Activated naive CD8-positive, alpha-beta T cell treated with anti-CD3 and anti-CD28 coated beads for 36 hours (primary cell): ENCODE data around the gene PSORS1C2. TPM values are rescaled to one million over a fixed set of nuclear protein-coding genes. Genes with fewer than 3 reads are reported as not detected.
A peak's percentile ranks its signal among the peaks of the same experiment; 100 is the strongest.
"Not testable (repeated sequence)": the region's sequence is repeated elsewhere in the genome, so short reads cannot be mapped to it uniquely, and the experiment has no call there.

Source experiments
- DNase-seq: peaks from one replicate; pipeline ENCODE4 v3.0.0; 2021
- H3K27ac Mint-ChIP-seq: one replicate; pipeline ENCODE4 v1.8.0; 2022; ENCODE audit warnings: mild to moderate bottlenecking, moderate library complexity, mixed read lengths
- H3K27me3 Mint-ChIP-seq: one replicate; pipeline ENCODE4 v1.8.0; 2022; ENCODE audit warnings: mild to moderate bottlenecking, mixed read lengths
- H3K36me3 Mint-ChIP-seq: one replicate; pipeline ENCODE4 v1.8.0; 2021; ENCODE audit warnings: mild to moderate bottlenecking, mixed read lengths
- H3K4me1 Mint-ChIP-seq: one replicate; pipeline ENCODE4 v1.8.0; 2021; ENCODE audit warnings: mixed read lengths
- H3K4me3 Mint-ChIP-seq: one replicate; pipeline ENCODE4 v1.8.0; 2022; ENCODE audit warnings: mild to moderate bottlenecking, moderate library complexity, mixed read lengths
- H3K9me3 Mint-ChIP-seq: one replicate; pipeline ENCODE4 v1.8.0; 2022; ENCODE audit warnings: mixed read lengths
- total RNA-seq, 2 experiments: library from RNA; stranded (reverse); gene quantifications; one replicate each; pipeline ENCODE4 v1.2.3, GENCODE V29; 2021

PSORS1C2 gene
- total RNA-seq, 2 experiments from 2014 or later = not detected

GRCh38 chr6:31170987-31171671 lies 32.3 kb upstream of the PSORS1C2 start:
- H3K4me1 Mint-ChIP-seq = no peaks in the 10 kb centered on the region
- H3K4me3 Mint-ChIP-seq = no peak overlapping the region
- no peaks in the 10 kb centered on the region for H3K36me3 Mint-ChIP-seq
- H3K27ac Mint-ChIP-seq = no peak overlapping the region
- DNase-seq = no peak
- H3K27me3 Mint-ChIP-seq = no peaks in the 10 kb centered on the region
- no peaks in the 10 kb centered on the region for H3K9me3 Mint-ChIP-seq

GRCh38 chr6:31170600-31170881 lies 31.7 kb upstream of the PSORS1C2 start, which contains the start of gene POU5F1:
Gene POU5F1 (minus strand): TSS chr6:31170682. CDS start chr6:31170620, 62 bp downstream.
- no peaks in the 10 kb centered on the region for H3K9me3 Mint-ChIP-seq
- H3K36me3 Mint-ChIP-seq = no peaks in the 10 kb centered on the region
- DNase-seq = no peak
- no peaks in the 10 kb centered on the region for H3K27me3 Mint-ChIP-seq
- no peaks in the 10 kb centered on the region for H3K4me1 Mint-ChIP-seq
- no peak within 1 kb of the TSS for H3K27ac Mint-ChIP-seq
- H3K4me3 Mint-ChIP-seq = no peak within 1 kb of the TSS

DNA sequence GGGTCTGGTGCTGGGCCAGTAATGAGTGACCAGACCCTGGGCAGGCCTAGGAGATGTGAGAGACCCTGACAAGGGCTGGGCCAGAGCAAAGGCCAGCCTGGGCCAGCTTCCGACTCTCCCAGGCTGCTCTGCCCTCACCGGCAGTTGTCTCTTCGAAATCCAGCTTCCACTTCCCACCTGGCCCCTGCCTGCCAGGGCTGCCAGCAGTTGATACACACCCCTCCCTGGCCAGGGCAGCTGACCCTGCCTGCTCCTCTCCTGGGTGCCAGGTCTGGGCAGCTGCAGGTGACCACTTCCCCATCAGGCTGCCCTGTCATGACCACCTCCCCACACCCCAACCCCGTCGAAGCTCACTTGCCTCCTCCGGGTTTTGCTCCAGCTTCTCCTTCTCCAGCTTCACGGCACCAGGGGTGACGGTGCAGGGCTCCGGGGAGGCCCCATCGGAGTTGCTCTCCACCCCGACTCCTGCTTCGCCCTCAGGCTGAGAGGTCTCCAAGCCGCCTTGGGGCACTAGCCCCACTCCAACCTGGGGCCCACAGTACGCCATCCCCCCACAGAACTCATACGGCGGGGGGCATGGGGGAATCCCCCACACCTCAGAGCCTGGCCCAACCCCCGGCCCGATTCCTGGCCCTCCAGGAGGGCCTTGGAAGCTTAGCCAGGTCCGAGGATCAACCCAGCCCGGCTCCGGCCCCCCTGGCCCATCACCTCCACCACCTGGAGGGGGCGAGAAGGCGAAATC lies 31.2 kb upstream of the PSORS1C2 start:
- not testable (repeated sequence) for H3K4me1 Mint-ChIP-seq, H3K27ac Mint-ChIP-seq, H3K9me3 Mint-ChIP-seq, H3K4me3 Mint-ChIP-seq, H3K36me3 Mint-ChIP-seq, H3K27me3 Mint-ChIP-seq, DNase-seq

GRCh38 chr6:31169123-31169857 lies 30.4 kb upstream of the PSORS1C2 start:
- Mint-ChIP-seq H3K9me3 (no peaks in the 10 kb centered on the region), H3K4me1 (peaks cover 5% of the 10 kb centered on the region), H3K36me3 (peaks cover 4% of the 10 kb centered on the region), H3K27me3 (no peaks in the 10 kb centered on the region), H3K4me3 (no peak overlapping the region), H3K27ac (no peak overlapping the region)
- DNase-seq = no peak

- Mint-ChIP-seq H3K36me3 (peaks cover 4% of the 10 kb centered on the region), H3K27me3 (no peaks in the 10 kb centered on the region), H3K4me3 (no peak overlapping the region), H3K27ac (peak overlapping the region; percentile 40), H3K4me1 (peaks cover 11% of the 10 kb centered on the region), H3K9me3 (no peaks in the 10 kb centered on the region)
- DNase-seq = no peak
Observed at GRCh38 chr6:31168606-31169005, 29.7 kb upstream of the PSORS1C2 start.

DNA sequence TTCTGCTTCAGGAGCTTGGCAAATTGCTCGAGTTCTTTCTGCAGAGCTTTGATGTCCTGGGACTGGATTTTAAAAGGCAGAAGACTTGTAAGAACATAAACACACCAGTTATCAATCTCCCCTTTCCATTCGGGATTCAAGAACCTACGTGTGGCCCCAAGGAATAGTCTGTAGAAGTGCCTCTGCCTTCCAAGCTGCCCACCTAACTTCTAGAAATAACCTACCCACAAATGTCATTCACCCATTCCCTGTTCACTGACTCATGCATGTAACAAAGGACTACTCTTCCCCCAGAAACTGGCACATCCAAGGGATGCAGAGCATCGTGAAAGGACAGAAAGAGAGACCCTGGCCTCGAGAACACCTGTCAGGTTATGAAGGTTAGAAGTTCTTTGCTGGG lies 27.1 kb upstream of the PSORS1C2 start:
- DNase-seq = no peak
- H3K27me3 Mint-ChIP-seq = no peaks in the 10 kb centered on the region
- no peak overlapping the region for H3K27ac Mint-ChIP-seq
- H3K36me3 Mint-ChIP-seq = peaks cover 20% of the 10 kb centered on the region
- no peak overlapping the region for H3K4me3 Mint-ChIP-seq
- H3K9me3 Mint-ChIP-seq = no peaks in the 10 kb centered on the region
- peaks cover 21% of the 10 kb centered on the region for H3K4me1 Mint-ChIP-seq

GRCh38 chr6:31165064-31165832 lies 26.4 kb upstream of the PSORS1C2 start:
- not testable (repeated sequence) for H3K27ac Mint-ChIP-seq, H3K27me3 Mint-ChIP-seq

DNA sequence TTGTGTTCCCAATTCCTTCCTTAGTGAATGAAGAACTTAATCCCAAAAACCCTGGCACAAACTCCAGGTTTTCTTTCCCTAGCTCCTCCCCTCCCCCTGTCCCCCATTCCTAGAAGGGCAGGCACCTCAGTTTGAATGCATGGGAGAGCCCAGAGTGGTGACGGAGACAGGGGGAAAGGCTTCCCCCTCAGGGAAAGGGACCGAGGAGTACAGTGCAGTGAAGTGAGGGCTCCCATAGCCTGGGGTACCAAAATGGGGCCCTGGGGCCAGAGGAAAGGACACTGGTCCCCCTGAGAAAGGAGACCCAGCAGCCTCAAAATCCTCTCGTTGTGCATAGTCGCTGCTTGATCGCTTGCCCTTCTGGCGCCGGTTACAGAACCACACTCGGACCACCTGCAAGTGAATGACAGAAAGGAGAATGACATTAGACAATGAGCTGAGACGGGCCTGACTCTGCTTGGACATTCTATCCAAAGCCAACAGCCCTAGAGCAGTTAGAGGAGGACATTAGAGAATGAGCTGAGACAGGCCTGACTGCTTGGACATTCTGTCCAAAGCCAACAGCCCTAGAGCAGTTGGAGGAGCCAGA lies 25.7 kb upstream of the PSORS1C2 start:
- not testable (repeated sequence) for H3K4me3 Mint-ChIP-seq, DNase-seq, H3K27ac Mint-ChIP-seq, H3K27me3 Mint-ChIP-seq, H3K9me3 Mint-ChIP-seq
- Mint-ChIP-seq H3K36me3 (peaks cover 30% of the 10 kb centered on the region), H3K4me1 (peaks cover 30% of the 10 kb centered on the region)

More at GRCh38 chr6:31165064-31165832, 26.4 kb upstream of the PSORS1C2 start:
- peaks cover 25% of the 10 kb centered on the region for H3K4me1 Mint-ChIP-seq
- not testable (repeated sequence) for H3K4me3 Mint-ChIP-seq, DNase-seq, H3K9me3 Mint-ChIP-seq
- peaks cover 24% of the 10 kb centered on the region for H3K36me3 Mint-ChIP-seq

DNA sequence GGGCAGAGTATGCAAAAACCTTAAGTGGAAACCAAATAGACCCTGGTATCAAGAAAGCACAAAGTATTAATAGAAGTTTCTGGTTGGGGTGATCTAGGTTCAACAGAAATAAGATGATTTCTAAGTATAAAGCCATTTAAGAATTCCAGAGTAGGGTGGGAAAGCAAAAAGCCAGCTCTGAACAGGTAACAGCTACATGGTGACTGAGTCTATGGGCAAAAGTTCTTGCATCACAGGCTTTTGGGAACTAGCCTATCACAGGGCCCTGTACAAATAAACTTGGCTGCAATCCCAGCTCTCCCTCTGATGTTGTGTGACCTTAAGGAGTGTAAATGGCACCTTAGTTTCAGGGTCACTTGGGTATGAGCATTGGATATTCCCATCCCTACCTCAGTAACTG lies 25.1 kb upstream of the PSORS1C2 start:
- no peak for DNase-seq
- Mint-ChIP-seq H3K4me3 (no peak overlapping the region), H3K9me3 (no peaks in the 10 kb centered on the region), H3K27ac (no peak overlapping the region), H3K36me3 (peaks cover 36% of the 10 kb centered on the region), H3K4me1 (peaks cover 33% of the 10 kb centered on the region), H3K27me3 (no peaks in the 10 kb centered on the region)

- Mint-ChIP-seq H3K36me3 (peaks cover 43% of the 10 kb centered on the region), H3K4me1 (peaks cover 35% of the 10 kb centered on the region), H3K4me3 (no peak overlapping the region), H3K27me3 (no peaks in the 10 kb centered on the region), H3K27ac (no peak overlapping the region), H3K9me3 (no peaks in the 10 kb centered on the region)
- no peak for DNase-seq
Observed at GRCh38 chr6:31162463-31163165, 23.7 kb upstream of the PSORS1C2 start.

- Mint-ChIP-seq H3K27ac (no peak overlapping the region), H3K36me3 (peaks cover 43% of the 10 kb centered on the region), H3K9me3 (no peaks in the 10 kb centered on the region), H3K4me3 (no peak overlapping the region), H3K4me1 (peaks cover 39% of the 10 kb centered on the region), H3K27me3 (no peaks in the 10 kb centered on the region)
- DNase-seq = no peak
Observed at GRCh38 chr6:31161216-31162126, 22.6 kb upstream of the PSORS1C2 start.

- H3K4me1 Mint-ChIP-seq = peaks cover 33% of the 10 kb centered on the region
- no peaks in the 10 kb centered on the region for H3K9me3 Mint-ChIP-seq
- H3K27me3 Mint-ChIP-seq = no peaks in the 10 kb centered on the region
- peaks cover 49% of the 10 kb centered on the region for H3K36me3 Mint-ChIP-seq
- DNase-seq = peak; percentile 55
- H3K27ac Mint-ChIP-seq = peak overlapping the region; percentile 91
- H3K4me3 Mint-ChIP-seq = peak overlapping the region; percentile 98
Observed at GRCh38 chr6:31158863-31159855, 20.3 kb upstream of the PSORS1C2 start.
